ENCODE data around the gene CNTROB.

The CNTROB gene

GRCh38 chr17:7909089-7909488 is 22.9 kb upstream of the CNTROB start:
- H3K27ac ChIP-seq (ENCODE audit: low read length) = no peak overlapping the region
- H3K27me3 ChIP-seq (ENCODE audit: insufficient read depth, low read length, poor library complexity) = no peaks in the 10 kb centered on the region
- no peak for TF ChIP-seq CTCF (IDR thresholded peaks at IDR 0.05; ENCODE audit: borderline replicate concordance, extremely low read depth, low read length, poor library complexity, severe bottlenecking)
- no peak for TF ChIP-seq EZH2 (IDR thresholded peaks at IDR 0.05; ENCODE audit: borderline replicate concordance, low read depth, low read length, severe bottlenecking)
- H3K36me3 ChIP-seq (ENCODE audit: insufficient read depth, low read length) = peaks cover 87% of the 10 kb centered on the region
- ATAC-seq (ENCODE audit: insufficient read depth, low read depth) (no peak), DNase-seq (no peak)
- peaks cover 7% of the 10 kb centered on the region for H3K4me1 ChIP-seq (ENCODE audit: insufficient read depth, low read length)
- no peak overlapping the region for H3K4me3 ChIP-seq (ENCODE audit: low read depth in 1 of 2, low read length in 2 of 2)
- no peak overlapping the region for H2AFZ ChIP-seq (ENCODE audit: low read depth, low read length)
- H3K9ac ChIP-seq (ENCODE audit: low read depth, low read length) = no peak overlapping the region
- H3K79me2 ChIP-seq (ENCODE audit: insufficient read depth, low read length) = no peaks in the 10 kb centered on the region
- H4K20me1 ChIP-seq (ENCODE audit: insufficient read depth, low read length) = 0 out of 2 replicates have a peak, but pooled peaks cover 6% of the 10 kb centered on the region
- no peak overlapping the region for H3K4me2 ChIP-seq (ENCODE audit: insufficient read depth, low read length)
- H3K9me3 ChIP-seq (ENCODE audit: insufficient read depth, low read length, severe bottlenecking) = no peaks in the 10 kb centered on the region

- no peak for TF ChIP-seq EZH2 (IDR thresholded peaks at IDR 0.05; ENCODE audit: borderline replicate concordance, low read depth, low read length, severe bottlenecking)
- TF ChIP-seq CTCF (IDR thresholded peaks at IDR 0.05; ENCODE audit: borderline replicate concordance, extremely low read depth, low read length, poor library complexity, severe bottlenecking) = no peak
- Histone ChIP-seq H3K4me1 (ENCODE audit: insufficient read depth, low read length) (peaks cover 19% of the 10 kb centered on the region), H3K79me2 (ENCODE audit: insufficient read depth, low read length) (peaks cover 9% of the 10 kb centered on the region), H3K9me3 (ENCODE audit: insufficient read depth, low read length, severe bottlenecking) (no peaks in the 10 kb centered on the region), H2AFZ (ENCODE audit: low read depth, low read length) (no peak overlapping the region), H3K4me3 (ENCODE audit: low read depth in 1 of 2, low read length in 2 of 2) (no peak overlapping the region), H3K27me3 (ENCODE audit: insufficient read depth, low read length, poor library complexity) (no peaks in the 10 kb centered on the region), H3K27ac (ENCODE audit: low read length) (no peak overlapping the region), H3K36me3 (ENCODE audit: insufficient read depth, low read length) (peaks cover 75% of the 10 kb centered on the region), H3K9ac (ENCODE audit: low read depth, low read length) (no peak overlapping the region), H3K4me2 (ENCODE audit: insufficient read depth, low read length) (no peak overlapping the region), H4K20me1 (ENCODE audit: insufficient read depth, low read length) (peaks cover 7% of the 10 kb centered on the region; the same call in 1 of the 2 replicates)
- no peak for DNase-seq
- ATAC-seq (ENCODE audit: insufficient read depth, low read depth) = no peak
Observed at GRCh38 chr17:7910281-7910680, 21.7 kb upstream of the CNTROB start.

GRCh38 chr17:7910711-7911110 is 21.3 kb upstream of the CNTROB start:
- Histone ChIP-seq H3K36me3 (ENCODE audit: insufficient read depth, low read length) (peaks cover 70% of the 10 kb centered on the region), H3K4me1 (ENCODE audit: insufficient read depth, low read length) (peaks cover 23% of the 10 kb centered on the region)

More at GRCh38 chr17:7910711-7911110, 21.3 kb upstream of the CNTROB start:
- Histone ChIP-seq H2AFZ (ENCODE audit: low read depth, low read length) (no peak overlapping the region), H3K9ac (ENCODE audit: low read depth, low read length) (no peak overlapping the region), H4K20me1 (ENCODE audit: insufficient read depth, low read length) (peaks cover 9% of the 10 kb centered on the region; the same call in 1 of the 2 replicates), H3K4me2 (ENCODE audit: insufficient read depth, low read length) (no peak overlapping the region), H3K27ac (ENCODE audit: low read length) (no peak overlapping the region), H3K4me3 (ENCODE audit: low read depth in 1 of 2, low read length in 2 of 2) (no peak overlapping the region), H3K9me3 (ENCODE audit: insufficient read depth, low read length, severe bottlenecking) (no peaks in the 10 kb centered on the region), H3K27me3 (ENCODE audit: insufficient read depth, low read length, poor library complexity) (no peaks in the 10 kb centered on the region), H3K79me2 (ENCODE audit: insufficient read depth, low read length) (peaks cover 9% of the 10 kb centered on the region)
- ATAC-seq (ENCODE audit: insufficient read depth, low read depth) (no peak), DNase-seq (no peak)
- TF ChIP-seq EZH2 (IDR thresholded peaks at IDR 0.05; ENCODE audit: borderline replicate concordance, low read depth, low read length, severe bottlenecking) (no peak), CTCF (IDR thresholded peaks at IDR 0.05; ENCODE audit: borderline replicate concordance, extremely low read depth, low read length, poor library complexity, severe bottlenecking) (no peak)

Measured in DND-41 (cell line).